Inflammatory macrophage treated with lipopolysaccharide for 1 hour (primary cell): ENCODE measurements around the gene PSME3.
A peak's percentile ranks its signal among the peaks of the same experiment; 100 is the strongest.
"Not testable (repeated sequence)": the region's sequence is repeated elsewhere in the genome, so short reads cannot be mapped to it uniquely, and the experiment has no call there.

Source experiments
- DNase-seq, 2 donors: peaks; one replicate each; pipeline ENCODE4 v3.0.0-alpha.2; 2020 to 2022

PSME3 gene

DNA sequence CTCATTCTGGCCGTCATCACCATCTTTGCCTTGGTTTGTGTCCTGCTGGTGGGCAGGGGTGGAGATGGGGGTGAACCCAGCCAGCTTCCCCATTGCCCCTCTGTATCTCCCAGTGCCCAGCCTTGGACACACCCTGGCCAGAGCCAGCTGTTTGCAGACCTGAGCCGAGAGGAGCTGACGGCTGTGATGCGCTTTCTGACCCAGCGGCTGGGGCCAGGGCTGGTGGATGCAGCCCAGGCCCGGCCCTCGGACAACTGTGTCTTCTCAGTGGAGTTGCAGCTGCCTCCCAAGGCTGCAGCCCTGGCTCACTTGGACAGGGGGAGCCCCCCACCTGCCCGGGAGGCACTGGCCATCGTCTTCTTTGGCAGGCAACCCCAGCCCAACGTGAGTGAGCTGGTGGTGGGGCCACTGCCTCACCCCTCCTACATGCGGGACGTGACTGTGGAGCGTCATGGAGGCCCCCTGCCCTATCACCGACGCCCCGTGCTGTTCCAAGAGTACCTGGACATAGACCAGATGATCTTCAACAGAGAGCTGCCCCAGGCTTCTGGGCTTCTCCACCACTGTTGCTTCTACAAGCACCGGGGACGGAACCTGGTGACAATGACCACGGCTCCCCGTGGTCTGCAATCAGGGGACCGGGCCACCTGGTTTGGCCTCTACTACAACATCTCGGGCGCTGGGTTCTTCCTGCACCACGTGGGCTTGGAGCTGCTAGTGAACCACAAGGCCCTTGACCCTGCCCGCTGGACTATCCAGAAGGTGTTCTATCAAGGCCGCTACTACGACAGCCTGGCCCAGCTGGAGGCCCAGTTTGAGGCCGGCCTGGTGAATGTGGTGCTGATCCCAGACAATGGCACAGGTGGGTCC is 18.4 kb downstream of the PSME3 start:
- DNase-seq: not testable (repeated sequence)

DNA sequence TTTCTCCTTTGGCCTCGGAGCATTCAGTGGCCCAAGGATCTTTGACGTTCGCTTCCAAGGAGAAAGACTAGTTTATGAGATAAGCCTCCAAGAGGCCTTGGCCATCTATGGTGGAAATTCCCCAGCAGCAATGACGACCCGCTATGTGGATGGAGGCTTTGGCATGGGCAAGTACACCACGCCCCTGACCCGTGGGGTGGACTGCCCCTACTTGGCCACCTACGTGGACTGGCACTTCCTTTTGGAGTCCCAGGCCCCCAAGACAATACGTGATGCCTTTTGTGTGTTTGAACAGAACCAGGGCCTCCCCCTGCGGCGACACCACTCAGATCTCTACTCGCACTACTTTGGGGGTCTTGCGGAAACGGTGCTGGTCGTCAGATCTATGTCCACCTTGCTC is 19.2 kb downstream of the PSME3 start:
- DNase-seq: no peak

DNA sequence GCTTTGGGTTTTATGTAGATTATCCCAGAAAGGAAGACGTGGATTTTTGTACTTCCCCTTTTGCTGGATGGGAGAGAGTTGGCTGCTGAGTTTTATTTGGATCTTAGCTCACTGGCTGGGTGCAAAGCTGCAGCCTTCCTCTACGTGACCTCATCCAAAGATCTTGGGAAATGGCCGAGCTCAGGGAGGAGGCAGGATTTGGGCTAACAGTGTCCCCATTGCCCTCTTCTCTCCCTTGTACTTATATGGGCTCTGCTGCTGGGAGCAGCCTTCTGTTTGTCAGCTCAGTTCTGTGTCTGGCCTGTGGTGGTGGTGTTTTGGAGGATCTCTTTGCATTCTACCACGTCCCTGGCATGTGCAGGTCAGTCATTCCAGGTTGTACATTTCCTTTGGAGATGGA is 19.8 kb downstream of the PSME3 start:
- peak; percentile 25 to 50 for DNase-seq

DNA sequence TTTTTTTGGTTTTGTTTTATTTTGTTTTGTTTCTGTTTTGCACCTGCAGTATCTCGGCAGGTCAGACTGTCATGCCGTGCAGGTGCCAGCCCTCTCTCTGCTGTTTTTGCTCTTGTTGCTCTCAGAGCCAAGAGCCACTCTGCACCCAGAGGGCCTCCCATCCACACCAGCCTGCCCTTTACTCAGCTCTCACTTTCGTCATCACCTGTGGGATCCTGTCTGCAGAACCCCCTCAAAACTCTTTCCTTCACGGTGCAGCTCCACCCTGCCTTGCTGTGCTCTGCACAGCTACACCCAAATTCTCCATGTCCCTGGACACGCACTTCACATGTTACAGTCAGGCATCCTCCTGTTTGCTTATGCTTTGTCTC is 20.4 kb downstream of the PSME3 start:
- no peak for DNase-seq

DNA sequence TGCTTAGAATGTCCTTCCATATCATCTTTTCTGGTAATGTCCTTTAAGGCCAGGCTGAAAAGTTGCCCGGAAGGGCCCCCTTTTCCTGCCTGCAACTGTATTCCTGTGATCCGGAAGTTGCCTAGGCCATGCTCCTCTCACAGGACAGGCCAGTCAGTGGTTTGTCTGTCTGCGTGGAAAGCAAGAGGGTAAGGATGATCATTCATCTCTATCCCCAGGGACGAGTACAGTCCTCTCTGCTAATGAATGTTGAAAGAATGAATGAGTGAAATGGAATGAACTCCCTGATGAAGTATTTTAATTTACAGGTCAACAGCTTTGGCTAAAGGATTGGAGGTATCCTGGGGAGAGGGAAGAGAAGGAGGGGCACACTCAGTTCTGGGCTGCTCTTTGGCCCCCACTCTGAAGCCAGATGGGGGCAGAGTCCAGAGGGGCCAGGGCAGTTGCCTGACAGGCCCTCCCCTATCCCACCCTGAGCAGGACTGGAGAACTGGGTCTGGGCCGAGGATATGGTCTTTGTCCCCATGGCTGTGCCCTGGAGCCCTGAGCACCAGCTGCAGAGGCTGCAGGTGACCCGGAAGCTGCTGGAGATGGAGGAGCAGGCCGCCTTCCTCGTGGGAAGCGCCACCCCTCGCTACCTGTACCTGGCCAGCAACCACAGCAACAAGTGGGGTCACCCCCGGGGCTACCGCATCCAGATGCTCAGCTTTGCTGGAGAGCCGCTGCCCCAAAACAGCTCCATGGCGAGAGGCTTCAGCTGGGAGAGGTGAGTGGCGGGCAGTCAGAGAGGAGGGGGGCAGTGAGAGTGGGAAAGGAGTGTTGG is 21.0 kb downstream of the PSME3 start:
- no peak for DNase-seq

DNA sequence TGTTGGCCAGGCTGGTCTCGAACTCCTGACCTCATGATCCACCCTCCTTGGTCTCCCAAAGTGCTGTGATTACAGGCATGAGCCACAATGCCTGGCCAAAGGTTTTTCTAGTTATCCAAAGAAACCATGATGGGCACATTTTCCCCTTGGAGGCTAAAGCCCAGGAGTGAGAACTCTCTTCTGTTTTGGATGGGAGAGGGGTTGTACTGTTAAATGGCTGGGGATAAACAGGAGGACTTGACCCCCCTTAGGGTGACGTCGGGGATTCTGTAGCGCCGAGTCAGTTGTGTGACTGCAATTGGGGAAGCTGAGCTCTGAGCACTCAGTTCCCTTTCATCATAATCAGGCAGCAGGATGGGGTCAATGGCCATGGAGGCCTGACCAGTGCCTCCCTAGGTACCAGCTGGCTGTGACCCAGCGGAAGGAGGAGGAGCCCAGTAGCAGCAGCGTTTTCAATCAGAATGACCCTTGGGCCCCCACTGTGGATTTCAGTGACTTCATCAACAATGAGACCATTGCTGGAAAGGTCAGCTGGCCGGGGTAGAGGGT is 21.9 kb downstream of the PSME3 start:
- peak; percentile 46 to 58 for DNase-seq

DNA sequence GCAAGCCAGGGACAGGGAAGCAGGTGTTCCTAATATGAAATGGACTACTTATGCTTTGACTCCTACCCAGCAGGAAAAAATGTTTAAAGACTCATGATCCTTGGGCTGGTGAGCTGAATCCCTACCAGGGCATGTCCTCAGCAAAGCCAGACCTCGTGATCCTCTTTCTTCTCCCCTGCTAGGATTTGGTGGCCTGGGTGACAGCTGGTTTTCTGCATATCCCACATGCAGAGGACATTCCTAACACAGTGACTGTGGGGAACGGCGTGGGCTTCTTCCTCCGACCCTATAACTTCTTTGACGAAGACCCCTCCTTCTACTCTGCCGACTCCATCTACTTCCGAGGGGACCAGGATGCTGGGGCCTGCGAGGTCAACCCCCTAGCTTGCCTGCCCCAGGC is 22.9 kb downstream of the PSME3 start:
- not testable (repeated sequence) for DNase-seq

DNA sequence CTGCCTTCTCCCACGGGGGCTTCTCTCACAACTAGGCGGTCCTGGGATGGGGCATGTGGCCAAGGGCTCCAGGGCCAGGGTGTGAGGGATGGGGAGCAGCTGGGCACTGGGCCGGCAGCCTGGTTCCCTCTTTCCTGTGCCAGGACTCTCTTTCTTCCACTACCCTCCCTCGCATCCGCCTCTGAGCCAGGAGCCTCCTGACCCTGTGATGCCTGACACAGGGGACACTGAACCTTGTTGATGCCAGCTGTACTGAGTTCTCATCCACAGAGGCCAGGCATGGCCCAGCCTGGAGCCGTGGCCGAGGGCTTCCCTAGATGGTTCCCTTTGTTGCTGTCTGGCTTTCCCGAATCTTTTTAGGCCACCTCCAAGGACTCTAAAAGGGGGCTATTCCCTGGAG is 23.3 kb downstream of the PSME3 start:
- not testable (repeated sequence) for DNase-seq

DNA sequence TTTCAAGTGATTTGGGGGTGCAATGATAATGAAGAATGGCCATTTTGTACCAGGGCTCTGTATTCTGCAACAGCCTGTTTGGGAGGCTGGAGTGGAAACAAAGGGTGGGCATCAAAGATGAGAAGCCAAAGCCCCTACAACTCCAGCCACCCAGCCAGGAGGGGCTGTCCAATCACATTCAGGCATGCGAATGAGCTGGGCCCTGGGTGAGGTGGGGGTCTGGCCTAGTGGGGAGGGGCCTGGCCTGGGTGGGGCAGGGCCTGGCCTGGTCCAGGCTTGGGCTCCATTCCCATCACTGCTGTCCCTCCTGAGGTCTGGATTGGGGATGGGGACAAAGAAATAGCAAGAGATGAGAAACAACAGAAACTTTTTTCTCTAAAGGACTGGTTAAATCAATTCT is 24.2 kb downstream of the PSME3 start:
- no peak for DNase-seq

DNA sequence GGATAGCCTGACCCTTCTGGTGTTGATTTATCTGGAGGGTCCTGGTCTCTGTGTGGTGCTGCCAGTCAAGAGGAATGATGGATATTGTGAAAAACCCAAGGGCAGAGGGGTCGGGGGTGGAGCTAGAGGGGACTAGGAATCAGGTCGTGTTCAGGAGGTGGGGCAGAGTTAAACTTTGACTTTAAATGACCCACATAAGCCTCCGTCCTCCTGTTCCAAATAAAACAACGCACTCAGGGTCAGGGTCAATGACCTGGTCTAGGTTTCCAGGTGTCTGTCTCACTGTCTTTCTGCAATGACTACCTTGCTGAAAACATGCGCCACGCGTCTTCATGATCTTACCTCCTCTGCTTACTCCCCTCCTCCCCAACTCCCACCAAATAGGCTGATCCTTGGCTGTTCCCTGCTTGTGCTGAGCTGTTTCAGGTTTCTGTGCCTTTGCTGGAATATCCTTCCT is 32.5 kb downstream of the PSME3 start:
- no peak for DNase-seq

DNA sequence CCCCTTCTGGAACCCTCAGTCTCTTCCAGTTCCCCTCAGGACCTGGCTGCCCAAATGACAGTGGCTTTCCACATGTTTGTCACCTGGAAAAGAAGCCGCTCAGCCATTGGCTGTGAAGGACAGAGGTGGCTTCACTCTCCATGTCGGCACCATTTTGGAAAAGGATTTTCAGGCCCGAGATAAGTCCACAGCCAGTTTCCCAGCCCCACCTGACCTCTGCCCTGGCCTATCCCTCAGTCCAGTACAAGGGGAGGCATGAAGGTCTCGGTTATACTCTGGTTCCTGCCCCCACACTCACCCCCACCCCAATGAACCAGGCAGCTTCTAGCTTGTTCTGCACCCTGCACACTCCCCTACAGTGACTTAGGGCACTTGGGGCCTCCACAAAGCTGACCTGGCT is 33.0 kb downstream of the PSME3 start:
- no peak for DNase-seq

DNA sequence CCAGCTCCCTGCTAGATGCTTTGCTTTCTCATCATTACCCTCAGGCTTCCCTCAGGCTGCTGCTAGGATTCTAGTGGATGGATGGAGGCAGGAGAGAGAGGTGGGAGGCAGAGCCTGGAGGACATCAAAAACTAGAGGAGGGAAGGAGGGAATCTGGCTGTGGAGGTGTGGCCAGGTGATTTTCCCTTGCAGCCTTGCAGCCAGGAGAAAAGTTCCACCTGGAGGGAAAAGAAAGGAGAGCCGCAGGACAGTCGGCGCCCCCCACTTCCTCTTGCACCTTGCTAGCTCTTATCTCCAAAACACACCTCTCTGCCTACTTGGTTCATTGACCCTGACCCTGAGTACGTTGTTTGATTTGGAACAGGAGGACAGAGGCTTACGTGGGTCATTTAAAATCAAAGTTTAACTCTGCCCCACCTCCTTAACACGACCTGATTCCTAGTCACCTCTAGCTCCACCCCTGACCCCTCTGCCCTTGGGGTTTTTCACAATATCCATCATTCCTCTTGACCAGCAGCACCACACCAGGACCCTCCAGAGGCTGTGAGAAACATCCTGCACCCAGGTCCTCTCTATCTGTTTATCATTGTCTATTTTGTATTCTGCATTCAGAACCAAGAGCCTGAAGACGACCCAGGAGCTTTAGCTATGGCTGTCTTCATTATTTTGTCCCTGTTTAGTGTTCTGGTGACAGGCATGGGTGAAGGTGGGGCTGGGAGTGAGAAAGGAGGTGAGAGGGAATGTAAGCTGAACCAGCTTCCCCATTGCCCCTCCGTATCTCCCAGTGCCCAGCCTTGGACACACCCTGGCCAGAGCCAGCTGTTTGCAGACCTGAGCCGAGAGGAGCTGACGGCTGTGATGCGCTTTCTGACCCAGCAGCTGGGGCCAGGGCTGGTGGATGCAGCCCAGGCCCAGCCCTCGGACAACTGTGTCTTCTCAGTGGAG is 33.7 kb downstream of the PSME3 start:
- DNase-seq: no peak

DNA sequence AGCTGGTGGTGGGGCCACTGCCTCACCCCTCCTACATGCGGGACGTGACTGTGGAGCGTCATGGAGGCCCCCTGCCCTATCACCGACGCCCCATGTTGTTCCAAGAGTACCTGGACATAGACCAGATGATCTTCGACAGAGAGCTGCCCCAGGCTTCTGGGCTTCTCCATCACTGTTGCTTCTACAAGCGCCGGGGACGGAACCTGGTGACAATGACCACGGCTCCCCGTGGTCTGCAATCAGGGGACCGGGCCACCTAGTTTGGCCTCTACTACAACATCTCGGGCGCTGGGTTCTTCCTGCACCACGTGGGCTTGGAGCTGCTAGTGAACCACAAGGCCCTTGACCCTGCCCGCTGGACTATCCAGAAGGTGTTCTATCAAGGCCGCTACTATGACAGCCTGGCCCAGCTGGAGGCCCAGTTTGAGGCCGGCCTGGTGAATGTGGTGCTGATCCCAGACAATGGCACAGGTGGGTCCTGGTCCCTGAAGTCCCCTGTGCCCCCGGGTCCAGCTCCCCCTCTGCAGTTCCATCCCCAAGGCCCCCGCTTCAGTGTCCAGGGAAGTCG is 34.6 kb downstream of the PSME3 start:
- DNase-seq: not testable (repeated sequence)

DNA sequence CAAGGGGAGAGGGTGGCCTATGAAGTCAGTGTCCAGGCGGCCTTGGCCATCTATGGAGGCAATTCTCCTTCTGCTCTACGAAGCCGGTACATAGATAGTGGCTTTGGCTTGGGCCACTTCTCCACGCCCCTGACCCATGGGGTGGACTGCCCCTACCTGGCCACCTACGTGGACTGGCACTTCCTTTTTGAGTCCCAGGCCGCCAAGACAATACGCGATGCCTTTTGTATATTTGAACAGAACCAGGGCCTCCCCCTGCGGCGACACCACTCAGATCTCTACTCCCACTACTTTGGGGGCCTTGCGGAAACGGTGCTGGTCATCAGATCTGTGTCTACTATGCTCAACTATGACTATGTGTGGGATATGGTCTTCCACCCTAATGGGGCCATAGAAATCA is 35.1 kb downstream of the PSME3 start:
- DNase-seq: no peak

DNA sequence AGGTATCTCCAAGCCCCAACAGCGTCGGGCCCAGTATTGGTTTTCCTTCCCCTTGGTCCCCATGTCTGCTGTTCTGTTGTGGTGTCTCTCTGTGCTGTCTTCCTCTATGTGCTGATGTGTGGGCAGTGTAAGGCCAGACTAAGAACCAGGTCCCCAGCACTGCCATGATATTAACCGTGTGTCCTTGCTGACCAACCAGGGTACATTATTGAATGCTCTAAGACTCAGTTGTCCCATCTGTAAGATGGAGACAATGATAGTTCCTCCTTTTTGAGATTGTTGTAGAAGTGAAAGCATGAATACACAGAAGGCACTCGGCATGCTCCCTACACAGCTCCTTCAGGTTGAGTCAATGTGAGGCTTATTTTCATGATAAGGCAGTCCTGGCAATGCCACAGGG is 38.5 kb downstream of the PSME3 start:
- no peak for DNase-seq

DNA sequence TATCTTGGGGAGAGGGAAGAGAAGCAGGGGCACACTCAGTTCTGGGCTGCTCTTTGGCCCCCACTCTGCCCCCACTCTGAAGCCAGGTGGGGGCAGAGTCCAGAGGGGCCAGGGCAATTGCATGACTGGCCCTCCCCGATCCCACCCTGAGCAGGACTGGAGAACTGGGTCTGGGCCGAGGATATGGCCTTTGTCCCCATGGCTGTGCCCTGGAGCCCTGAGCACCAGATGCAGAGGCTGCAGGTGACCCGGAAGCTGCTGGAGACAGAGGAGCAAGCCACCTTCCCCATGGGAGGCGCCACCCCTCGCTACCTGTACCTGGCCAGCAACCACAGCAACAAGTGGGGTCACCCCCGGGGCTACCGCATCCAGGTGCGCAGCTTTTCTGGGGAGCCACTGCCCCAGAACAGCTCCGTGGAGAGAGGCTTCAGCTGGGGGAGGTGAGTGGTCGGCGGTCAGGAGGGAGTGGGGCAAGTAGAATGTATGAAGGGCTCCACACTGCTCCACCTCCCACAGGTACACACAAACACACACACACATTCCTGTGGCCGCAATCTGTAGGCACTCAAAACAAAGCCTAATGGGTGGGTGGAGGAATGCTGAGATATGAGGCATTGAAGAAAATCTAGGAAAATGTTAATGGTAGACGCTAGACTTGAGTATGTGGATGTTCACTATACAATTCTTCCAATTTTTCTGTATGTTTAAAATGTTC is 39.2 kb downstream of the PSME3 start:
- DNase-seq: no peak

DNA sequence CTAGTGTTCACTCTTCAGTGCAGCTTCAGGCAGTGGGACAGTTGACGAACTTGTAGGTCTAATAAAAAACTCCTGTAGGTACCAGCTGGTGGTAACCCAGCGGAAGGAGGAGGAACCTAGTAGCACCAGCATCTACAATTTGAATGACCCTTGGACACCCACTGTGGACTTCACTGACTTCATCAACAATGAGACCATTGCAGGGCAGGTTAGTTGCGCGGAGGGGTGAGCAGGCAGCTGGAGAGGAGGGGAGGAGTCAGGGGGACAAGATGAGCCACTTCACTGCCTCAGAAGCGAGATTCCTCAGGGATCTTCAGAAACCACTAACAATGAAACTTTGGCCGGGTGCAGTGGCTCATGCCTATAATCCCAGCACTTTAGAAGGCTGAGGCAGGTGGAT is 40.1 kb downstream of the PSME3 start:
- no peak for DNase-seq

DNA sequence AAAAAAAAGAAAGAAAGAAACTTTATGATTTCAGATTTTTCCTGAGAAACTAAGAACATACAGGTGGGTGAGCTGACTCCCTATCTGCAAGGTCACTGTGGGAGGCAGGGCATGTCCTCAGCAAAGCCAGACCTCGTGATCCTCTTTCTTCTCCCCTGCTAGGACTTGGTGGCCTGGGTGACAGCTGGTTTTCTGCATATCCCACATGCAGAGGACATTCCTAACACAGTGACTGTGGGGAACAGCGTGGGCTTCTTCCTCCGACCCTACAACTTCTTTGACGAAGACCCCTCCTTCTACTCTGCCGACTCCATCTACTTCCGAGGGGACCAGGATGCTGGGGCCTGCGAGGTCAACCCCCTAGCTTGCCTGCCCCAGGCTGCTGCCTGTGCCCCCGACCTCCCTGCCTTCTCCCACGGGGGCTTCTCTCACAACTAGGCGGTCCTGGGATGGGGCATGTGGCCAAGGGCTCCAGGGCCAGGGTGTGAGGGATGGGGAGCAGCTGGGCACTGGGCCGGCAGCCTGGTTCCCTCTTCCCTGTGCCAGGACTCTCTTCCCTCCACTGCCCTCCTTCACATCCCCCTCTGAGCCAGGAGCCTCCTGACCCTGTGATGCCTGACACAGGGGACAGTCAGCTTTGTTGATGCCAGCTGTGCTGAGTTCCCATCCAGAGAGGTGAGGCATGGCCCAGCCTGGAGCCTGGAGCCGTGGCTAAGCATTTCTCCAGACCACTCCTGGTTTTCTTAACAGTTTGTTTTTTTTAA is 40.9 kb downstream of the PSME3 start:
- DNase-seq: not testable (repeated sequence)

DNA sequence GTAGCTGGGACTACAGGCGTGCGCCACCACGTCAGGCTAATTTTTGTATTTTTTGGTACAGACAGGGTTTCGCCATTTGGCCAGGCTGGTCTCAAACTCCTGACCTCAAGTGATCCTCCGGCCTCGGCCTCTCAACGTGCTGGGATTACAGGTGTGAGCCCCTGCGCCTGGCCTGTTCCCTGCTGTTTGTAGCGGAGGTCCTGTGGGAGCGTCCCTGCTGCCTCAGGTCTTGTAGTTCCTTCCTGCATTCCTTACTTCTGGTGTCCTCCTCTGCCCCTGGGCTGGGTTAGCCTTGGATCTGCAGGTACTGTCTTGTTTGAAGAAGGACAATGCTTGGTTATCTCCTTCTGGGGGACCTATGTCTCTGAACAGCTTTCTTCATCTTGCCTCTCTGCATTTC is 43.8 kb downstream of the PSME3 start:
- DNase-seq: no peak

DNA sequence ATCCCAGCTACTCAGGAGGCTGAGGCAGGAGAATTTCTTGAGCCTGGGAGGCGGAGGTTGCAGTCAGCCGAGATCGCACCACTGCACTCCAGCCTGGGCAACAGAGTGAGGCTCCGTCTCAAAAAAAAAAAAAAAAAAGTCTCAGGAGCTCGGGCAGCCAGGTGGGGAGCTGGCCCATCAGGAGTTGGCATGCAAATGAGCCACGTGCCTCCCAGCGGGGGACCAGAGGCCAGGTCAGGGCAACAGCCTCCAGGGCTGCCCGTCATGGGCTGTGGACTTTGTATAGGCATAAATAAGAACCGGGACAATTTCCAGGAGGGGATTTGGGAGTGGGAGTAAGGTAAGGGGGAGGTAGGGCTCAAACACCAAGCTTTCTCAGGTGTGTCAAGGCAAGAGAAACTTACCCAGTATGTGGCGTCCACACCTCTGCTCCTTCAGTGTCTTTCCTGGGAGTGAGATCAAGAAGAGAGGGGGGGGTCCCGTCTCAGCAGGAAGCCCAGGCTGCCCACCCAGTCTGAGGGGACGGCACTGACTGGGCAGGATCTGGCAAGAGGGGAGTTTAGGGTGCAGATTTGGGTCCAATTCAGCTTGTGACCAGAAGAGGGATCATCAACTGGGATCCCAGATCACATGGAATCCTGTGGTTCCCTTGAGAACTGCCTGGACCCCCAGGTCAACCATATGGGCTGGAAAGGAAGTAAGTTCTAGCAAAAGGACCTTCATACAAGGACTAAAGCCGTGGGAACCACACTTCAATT is 45.1 kb downstream of the PSME3 start:
- no peak for DNase-seq
